GM23248 (cell line): ENCODE results near the gene MMP10. TPM values are rescaled to one million over a fixed set of nuclear protein-coding genes. Genes with fewer than 3 reads are reported as not detected.

Experiments used
- DNase-seq: peaks from one replicate; pipeline ENCODE4 v3.0.0-alpha.2; 2015
- H2AFZ ChIP-seq: fragments of 200-600 bp; sonication (generic); 2 replicates; pipeline ENCODE4 v1.6.1; 2016; ENCODE audit warnings: antibody characterized with exemption
- H3F3A ChIP-seq: fragments of 200-600 bp; sonication (generic); 2 replicates; pipeline ENCODE4 v1.6.1; 2016; ENCODE audit warnings: mild to moderate bottlenecking, antibody characterized with exemption, mixed run types; ENCODE audit not compliant: insufficient read depth
- H3K27ac ChIP-seq: fragments of 200-600 bp; sonication (generic); 2 replicates; pipeline ENCODE4 v1.5.1; 2016; ENCODE audit warnings: mild to moderate bottlenecking
- H3K27me3 ChIP-seq: fragments of 200-600 bp; sonication (generic); replicated peaks from 2 replicates; pipeline ENCODE4 v1.6.1; 2016; ENCODE audit warnings: mild to moderate bottlenecking; ENCODE audit not compliant: insufficient read depth
- H3K36me3 ChIP-seq: fragments of 200-600 bp; sonication (generic); 2 replicates; pipeline ENCODE4 v1.6.1; 2016; ENCODE audit warnings: low read depth, mild to moderate bottlenecking
- H3K4me1 ChIP-seq: fragments of 200-600 bp; sonication (generic); 2 replicates; pipeline ENCODE4 v1.6.1; 2016; ENCODE audit warnings: mild to moderate bottlenecking; ENCODE audit not compliant: insufficient read depth
- H3K4me2 ChIP-seq: fragments of 200-600 bp; sonication (generic); one replicate; pipeline ENCODE4 v1.6.1; 2016; ENCODE audit warnings: mild to moderate bottlenecking; ENCODE audit not compliant: unreplicated experiment
- H3K4me3 ChIP-seq: fragments of 200-600 bp; sonication (generic); 2 replicates; pipeline ENCODE4 v1.5.1; 2016; ENCODE audit warnings: mild to moderate bottlenecking
- H3K79me2 ChIP-seq: fragments of 200-600 bp; sonication (generic); 2 replicates; pipeline ENCODE4 v1.6.1; 2016; ENCODE audit warnings: mild to moderate bottlenecking; ENCODE audit not compliant: insufficient read depth
- H3K9ac ChIP-seq: fragments of 200-600 bp; sonication (generic); 2 replicates; pipeline ENCODE4 v1.6.1; 2016; ENCODE audit warnings: mild to moderate bottlenecking
- H3K9me2 ChIP-seq: fragments of 200-600 bp; sonication (generic); 2 replicates; pipeline ENCODE4 v1.6.1; 2016; ENCODE audit warnings: mixed run types, mild to moderate bottlenecking, moderate library complexity; ENCODE audit not compliant: insufficient read depth
- H3K9me3 ChIP-seq: fragments of 200-600 bp; sonication (generic); one replicate; pipeline ENCODE4 v1.6.1; 2017; ENCODE audit warnings: low read depth
- H4K20me1 ChIP-seq: fragments of 200-600 bp; sonication (generic); 2 replicates; pipeline ENCODE4 v1.6.0; 2016; ENCODE audit not compliant: insufficient read depth
- EZH2 ChIP-seq: fragments of 200-600 bp; sonication (generic); IDR thresholded peaks from 2 replicates; pipeline ENCODE4 v1.6.1; 2018; ENCODE audit warnings: antibody characterized with exemption, mild to moderate bottlenecking; ENCODE audit not compliant: insufficient read depth, poor library complexity, severe bottlenecking
- EZH2phosphoT487 ChIP-seq: fragments of 200-600 bp; sonication (generic); IDR thresholded peaks from 2 replicates; pipeline ENCODE4 v1.6.1; 2018; ENCODE audit warnings: antibody characterized with exemption, moderate library complexity, mild to moderate bottlenecking, low read depth; ENCODE audit not compliant: insufficient read depth
- WGBS, 2 experiments: methylation state at CpG; one replicate each; pipeline ENCODE4 v1.1.6; 2015 to 2017; ENCODE audit warnings: low lambda C conversion rate in 2 of 2, low coverage in 1 of 2; ENCODE audit errors: missing lambda C conversion rate in 2 of 2; 5-methylcytosine and 5-hydroxymethylcytosine counted together
- in situ Hi-C: fragments of 300-500 bp; cut with MboI; formaldehyde crosslinking; loops from 2 replicates; pipeline ENCODE4 v1.15.0; 2020
- polyA plus RNA-seq: library from polyadenylated mRNA; unstranded; fragments of >200 nt; fragmentation: Nextera tagmentation; extraction: Ambion mirVana; gene quantifications from 2 replicates; pipeline ENCODE4 v1.2.1, GENCODE V29; 2016
- total RNA-seq: library from RNA; depleted of rRNA; stranded (reverse); fragments of >200 nt; shearing (Covaris generic); gene quantifications from 2 replicates; pipeline ENCODE4 v1.2.3, GENCODE V29; 2014

The MMP10 gene
- total and polyA plus RNA-seq, 2 experiments from 2014 or later, result 0.97 to 1.1 TPM

- Histone ChIP-seq H4K20me1 (no peaks in the 10 kb centered on the region), H3K4me1 (peaks cover 1% of the 10 kb centered on the region; the same call in 1 of the 2 replicates), H2AFZ (no peak overlapping the region), H3K36me3 (no peaks in the 10 kb centered on the region), H3K4me3 (no peak overlapping the region), H3K79me2 (no peaks in the 10 kb centered on the region), H3K9me2 (no peaks in the 10 kb centered on the region), H3K9ac (no peak overlapping the region), H3K9me3 (no peaks in the 10 kb centered on the region), H3K4me2 (no peak overlapping the region), H3K27me3 (no peaks in the 10 kb centered on the region), H3K27ac (no peak overlapping the region), H3F3A (peaks cover 26% of the 10 kb centered on the region)
- in situ Hi-C loops, result no loop called here
- WGBS, 2 experiments, result 83 to 90% methylated on average over 5 of the region's 5 CpGs
- DNase-seq, result no peak
- TF ChIP-seq EZH2, result no peak
- no peak for TF ChIP-seq EZH2phosphoT487
Observed at GRCh38 chr11:102792604-102793003, 12.2 kb upstream of the MMP10 start.

- Histone ChIP-seq H3K36me3 (no peaks in the 10 kb centered on the region), H2AFZ (no peak overlapping the region), H3K4me2 (no peak overlapping the region), H3K79me2 (no peaks in the 10 kb centered on the region), H3K9me3 (no peaks in the 10 kb centered on the region), H3K4me1 (no peaks in the 10 kb centered on the region), H3K4me3 (no peak overlapping the region), H3K27ac (no peak overlapping the region), H3K9me2 (no peaks in the 10 kb centered on the region), H3K9ac (no peak overlapping the region), H4K20me1 (no peaks in the 10 kb centered on the region), H3K27me3 (no peaks in the 10 kb centered on the region), H3F3A (peaks cover 22% of the 10 kb centered on the region; the same call in 1 of the 2 replicates)
- WGBS, 2 experiments, result 62 to 64% methylated on average over 4 of the region's 4 CpGs
- TF ChIP-seq EZH2 (no peak), EZH2phosphoT487 (no peak)
- peak; percentile 40 for DNase-seq
- in situ Hi-C loops, result no loop called here
Observed at GRCh38 chr11:102791271-102792036, 11.0 kb upstream of the MMP10 start.

- H3K36me3 ChIP-seq, result no peaks in the 10 kb centered on the region
- no peaks in the 10 kb centered on the region for H3K27me3 ChIP-seq
- 90 to 92% methylated on average over 8 of the region's 8 CpGs for WGBS, 2 experiments
- no peaks in the 10 kb centered on the region for H3K9me2 ChIP-seq
- no peaks in the 10 kb centered on the region for H3K79me2 ChIP-seq
- no peak for TF ChIP-seq EZH2phosphoT487
- no peak for TF ChIP-seq EZH2
- no peak overlapping the region for H3K4me2 ChIP-seq
- no peak overlapping the region for H3K27ac ChIP-seq
- H3K4me1 ChIP-seq, result no peaks in the 10 kb centered on the region
- H3K9ac ChIP-seq, result no peak overlapping the region
- no peaks in the 10 kb centered on the region for H4K20me1 ChIP-seq
- in situ Hi-C loops, result no loop called here
- peak; percentile 5 for DNase-seq
- peaks cover 15% of the 10 kb centered on the region; the same call in 1 of the 2 replicates for H3F3A ChIP-seq
- H3K4me3 ChIP-seq, result no peak overlapping the region
- no peaks in the 10 kb centered on the region for H3K9me3 ChIP-seq
- no peak overlapping the region for H2AFZ ChIP-seq
Observed at GRCh38 chr11:102788334-102788995, 8.0 kb upstream of the MMP10 start.

GRCh38 chr11:102784380-102784779 lies 4.0 kb upstream of the MMP10 start:
- in situ Hi-C loops, result no loop called here

More at GRCh38 chr11:102784380-102784779, 4.0 kb upstream of the MMP10 start:
- H3K79me2 ChIP-seq, result no peaks in the 10 kb centered on the region
- no peaks in the 10 kb centered on the region for H3K9me3 ChIP-seq
- 0 out of 2 replicates have a peak, but pooled peaks cover 11% of the 10 kb centered on the region for H3F3A ChIP-seq
- H3K4me3 ChIP-seq, result no peak overlapping the region
- no peaks in the 10 kb centered on the region for H3K27me3 ChIP-seq
- H3K36me3 ChIP-seq, result no peaks in the 10 kb centered on the region
- no peak overlapping the region for H3K9ac ChIP-seq
- DNase-seq, result no peak
- no peaks in the 10 kb centered on the region for H3K9me2 ChIP-seq
- H3K27ac ChIP-seq, result no peak overlapping the region
- H2AFZ ChIP-seq, result no peak overlapping the region
- TF ChIP-seq EZH2 (no peak), EZH2phosphoT487 (no peak)
- H4K20me1 ChIP-seq, result no peaks in the 10 kb centered on the region
- H3K4me2 ChIP-seq, result no peak overlapping the region
- peaks cover 7% of the 10 kb centered on the region for H3K4me1 ChIP-seq
- 89 to 94% methylated on average over 3 of the region's 3 CpGs for WGBS, 2 experiments
